Spleen (tissue), 7 donors: Measurements from ENCODE around the gene MRPS34.

Experiments
- POLR2A ChIP-seq, 3 donors: fragments of 450-650 bp; IDR thresholded peaks; one replicate each; pipeline ENCODE4 v1.5.1; 2017; ENCODE audit warnings: antibody characterized with exemption in 3 of 3, mild to moderate bottlenecking in 1 of 3
- TF ChIP-seq, protein P1 (sequence below), 11 experiments: fragments of 200-600 bp in 7 of 11; fragments of 450-650 bp in 4 of 11; sonication (generic) in 4 of 11; IDR thresholded peaks in 8 of 11; conservative IDR thresholded peaks in 3 of 11; 1 replicate in 7 of 11; 2 replicates in 4 of 11; pipeline versions ENCODE4 v1.4.0 to v1.8.0; 2016 to 2021; ENCODE audit warnings: antibody characterized with exemption in 11 of 11, inconsistent platforms in 4 of 11, mild to moderate bottlenecking in 1 of 11
- donor health status: DM: no; HTN: no; CAD: no; lungs with moderate emphysema.
- donor health status: DM: no; HTN: no; CAD: no.
- donor health status: DM: no; HTN: no; CAD: no.

DNA sequence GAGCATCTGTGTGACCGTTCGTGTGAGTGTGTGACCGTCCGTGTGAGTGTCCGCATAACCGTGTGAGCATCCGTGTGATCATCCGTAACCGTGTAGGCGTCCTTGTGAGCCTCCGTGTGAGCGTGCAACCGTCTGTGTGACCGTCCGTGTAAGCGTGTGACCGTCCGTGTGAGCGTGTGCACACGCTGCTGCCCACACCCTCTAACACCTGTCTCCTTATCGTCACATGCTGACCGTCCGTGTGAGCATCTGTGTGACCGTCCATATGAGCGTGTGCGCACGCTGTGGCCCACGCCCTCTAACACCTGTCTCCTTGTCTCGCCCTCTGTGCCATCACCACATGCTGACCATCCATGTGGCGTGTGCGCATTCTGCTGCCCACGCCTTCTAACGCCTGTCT, 32.7 kb downstream of the MRPS34 start:
- TF ChIP-seq, protein P1, sequence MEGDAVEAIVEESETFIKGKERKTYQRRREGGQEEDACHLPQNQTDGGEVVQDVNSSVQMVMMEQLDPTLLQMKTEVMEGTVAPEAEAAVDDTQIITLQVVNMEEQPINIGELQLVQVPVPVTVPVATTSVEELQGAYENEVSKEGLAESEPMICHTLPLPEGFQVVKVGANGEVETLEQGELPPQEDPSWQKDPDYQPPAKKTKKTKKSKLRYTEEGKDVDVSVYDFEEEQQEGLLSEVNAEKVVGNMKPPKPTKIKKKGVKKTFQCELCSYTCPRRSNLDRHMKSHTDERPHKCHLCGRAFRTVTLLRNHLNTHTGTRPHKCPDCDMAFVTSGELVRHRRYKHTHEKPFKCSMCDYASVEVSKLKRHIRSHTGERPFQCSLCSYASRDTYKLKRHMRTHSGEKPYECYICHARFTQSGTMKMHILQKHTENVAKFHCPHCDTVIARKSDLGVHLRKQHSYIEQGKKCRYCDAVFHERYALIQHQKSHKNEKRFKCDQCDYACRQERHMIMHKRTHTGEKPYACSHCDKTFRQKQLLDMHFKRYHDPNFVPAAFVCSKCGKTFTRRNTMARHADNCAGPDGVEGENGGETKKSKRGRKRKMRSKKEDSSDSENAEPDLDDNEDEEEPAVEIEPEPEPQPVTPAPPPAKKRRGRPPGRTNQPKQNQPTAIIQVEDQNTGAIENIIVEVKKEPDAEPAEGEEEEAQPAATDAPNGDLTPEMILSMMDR (IDR thresholded peaks at IDR 0.05 in 8 of 11, conservative IDR thresholded peaks at IDR 0.05 in 3 of 11) = no peak
- TF ChIP-seq POLR2A (IDR thresholded peaks at IDR 0.05) = no peak
